ENCODE results near the gene CTTNBP2NL.
"Not testable (repeated sequence)": the region's sequence is repeated elsewhere in the genome, so short reads cannot be mapped to it uniquely, and the experiment has no call there.

Gene CTTNBP2NL

GRCh38 chr1:112440574-112440973, 44.6 kb downstream of the CTTNBP2NL start:
- no peak for DNase-seq (ENCODE audit: low read depth)
- H3K4me3 ChIP-seq (ENCODE audit: low read depth, low read length), result no peak overlapping the region
- TF ChIP-seq CTCF (IDR thresholded peaks at IDR 0.05; ENCODE audit: insufficient read depth, low read depth, low read length, missing control alignments), result no peak

DNA sequence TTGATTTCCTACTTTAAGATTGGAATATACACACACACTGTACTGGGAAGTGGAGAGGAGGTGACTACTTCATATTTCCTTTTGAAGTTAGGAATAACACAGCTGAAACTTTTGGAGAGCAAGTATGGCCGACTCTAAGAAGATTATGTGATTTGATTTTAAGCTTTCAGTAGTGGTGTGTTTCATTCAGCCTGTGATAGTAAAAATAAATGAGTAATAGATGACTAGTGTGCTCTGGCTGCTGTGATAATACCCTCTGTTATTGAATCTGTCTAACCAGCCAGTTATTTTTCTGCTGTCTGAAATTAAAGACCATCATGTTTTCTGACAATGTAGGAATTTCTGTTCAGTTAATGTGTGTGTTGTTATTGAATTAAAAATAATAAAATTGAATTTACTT, 48.3 kb downstream of the CTTNBP2NL start:
- DNase-seq (ENCODE audit: low read depth), result no peak
- no peak overlapping the region for H3K4me3 ChIP-seq (ENCODE audit: low read depth, low read length)
- no peak for TF ChIP-seq CTCF (IDR thresholded peaks at IDR 0.05; ENCODE audit: insufficient read depth, low read depth, low read length, missing control alignments)

DNA sequence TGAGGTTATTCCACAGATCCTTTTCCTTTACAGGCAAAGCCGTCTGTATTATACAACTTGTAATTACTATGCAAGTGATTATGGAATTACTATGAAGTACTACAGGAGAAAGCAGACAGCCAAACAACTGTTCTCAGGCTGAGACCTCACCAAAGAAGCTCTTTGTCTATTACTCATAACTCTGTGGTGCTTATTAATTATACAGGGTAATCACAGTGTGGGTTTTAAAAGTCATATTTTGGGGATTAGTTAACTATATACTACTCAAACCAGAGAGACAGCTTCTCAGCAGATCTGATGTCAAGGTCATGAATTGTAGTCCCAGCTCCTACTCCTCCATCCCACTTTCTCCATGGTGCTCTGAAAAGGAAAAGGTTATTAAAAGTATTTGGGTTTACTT, 49.6 kb downstream of the CTTNBP2NL start:
- TF ChIP-seq CTCF (IDR thresholded peaks at IDR 0.05; ENCODE audit: insufficient read depth, low read depth, low read length, missing control alignments), result no peak

GRCh38 chr1:112446411-112446810, 50.4 kb downstream of the CTTNBP2NL start:
- no peak for TF ChIP-seq CTCF (IDR thresholded peaks at IDR 0.05; ENCODE audit: insufficient read depth, low read depth, low read length, missing control alignments)
- H3K4me3 ChIP-seq (ENCODE audit: low read depth, low read length), result no peak overlapping the region
- no peak for DNase-seq (ENCODE audit: low read depth)

More for the DNA sequence above, 49.6 kb downstream of the CTTNBP2NL start:
- no peak overlapping the region for H3K4me3 ChIP-seq (ENCODE audit: low read depth, low read length)
- DNase-seq (ENCODE audit: low read depth), result no peak

- H3K4me3 ChIP-seq (ENCODE audit: low read depth, low read length), result no peak overlapping the region
Observed at GRCh38 chr1:112448904-112449629, 53.1 kb downstream of the CTTNBP2NL start.

GRCh38 chr1:112449630-112449983, 53.6 kb downstream of the CTTNBP2NL start:
- DNase-seq (ENCODE audit: low read depth), result no peak
- H3K4me3 ChIP-seq (ENCODE audit: low read depth, low read length), result no peak overlapping the region
- TF ChIP-seq CTCF (IDR thresholded peaks at IDR 0.05; ENCODE audit: insufficient read depth, low read depth, low read length, missing control alignments), result no peak

More at GRCh38 chr1:112448904-112449629, 53.1 kb downstream of the CTTNBP2NL start:
- TF ChIP-seq CTCF (IDR thresholded peaks at IDR 0.05; ENCODE audit: insufficient read depth, low read depth, low read length, missing control alignments), result no peak
- no peak for DNase-seq (ENCODE audit: low read depth)

GRCh38 chr1:112450773-112451172, 54.8 kb downstream of the CTTNBP2NL start:
- no peak for DNase-seq (ENCODE audit: low read depth)
- no peak overlapping the region for H3K4me3 ChIP-seq (ENCODE audit: low read depth, low read length)
- no peak for TF ChIP-seq CTCF (IDR thresholded peaks at IDR 0.05; ENCODE audit: insufficient read depth, low read depth, low read length, missing control alignments)

- DNase-seq (ENCODE audit: low read depth); H3K4me3 ChIP-seq (ENCODE audit: low read depth, low read length): not testable (repeated sequence)
Observed at GRCh38 chr1:112451301-112451700, 55.3 kb downstream of the CTTNBP2NL start.

All from GM12865 (cell line).